K562 (cell line): Measurements from ENCODE around the gene GALNS. TPM values are rescaled to one million over a fixed set of nuclear protein-coding genes. Genes with fewer than 3 reads are reported as not detected.

Experiments
- ATAC-seq: fragments of 200-7000 bp; cut with Tn5 transposase; 3 replicates; pipeline ENCODE4 v1.9.1; 2020; ENCODE audit warnings: moderate library complexity
- BruUV-seq: library from RNA; stranded (reverse); fragments of 400-500 nt; replicated peaks from 2 replicates; lab custom pipeline; 2021; lab: Mats Ljungman, UMichigan
- CTCF ChIA-PET: fragments of 300-600 bp; formaldehyde crosslinking; extraction: SDS; loops from one replicate; lab custom pipeline; 2021; ENCODE audit warnings: low intra/inter-chr PET ratio; lab: Yijun Ruan, JAX
- POLR2A ChIA-PET: fragments of 300-600, 350-650 bp; sonication (Branson Sonifier 250); formaldehyde crosslinking; extraction: SDS; loops from one replicate; lab custom pipeline; 2021; ENCODE audit warnings: antibody characterized with exemption, inconsistent platforms; lab: Yijun Ruan, JAX
- DNase-seq, 4 experiments: peaks; one replicate each; pipeline versions ENCODE4 v3.0.0 to v3.0.0-alpha.2; 2011 to 2018; ENCODE audit warnings: low spot score in 3 of 4, mixed read lengths in 3 of 4; ENCODE audit errors: extremely low read depth in 1 of 4
- FAIRE-seq: peaks from 2 replicates; lab custom pipeline; 2011; peaks lifted over from hg19 to GRCh38; lab: Jason Lieb, UNC
- H2AFZ ChIP-seq: 2 replicates; pipeline ENCODE4 v1.6.0; 2011; ENCODE audit warnings: low read depth, low read length, control low read depth, inconsistent platforms
- H3K27ac ChIP-seq: fragments of 200-600 bp; 3 replicates; pipeline ENCODE4 v1.8.0; 2011; ENCODE audit warnings: low read depth, mild to moderate bottlenecking, control low read depth, inconsistent platforms, low read length, moderate library complexity, mixed read lengths; ENCODE audit errors: extremely low read depth
- H3K27me3 ChIP-seq, 2 experiments: fragments of 300-600 bp in 1 of 2; 2 replicates in 1 of 2; 3 replicates in 1 of 2; pipeline versions ENCODE4 v1.6.0 to v1.8.0; 2011; ENCODE audit warnings: inconsistent platforms in 2 of 2, low read length in 2 of 2, mild to moderate bottlenecking in 1 of 2, mixed read lengths in 1 of 2, moderate library complexity in 1 of 2; ENCODE audit not compliant: control insufficient read depth in 2 of 2, insufficient read depth in 2 of 2
- H3K36me3 ChIP-seq: fragments of 300-600 bp; 3 replicates; pipeline ENCODE4 v1.8.0; 2011; ENCODE audit warnings: mild to moderate bottlenecking, low read length, inconsistent platforms; ENCODE audit not compliant: control insufficient read depth, insufficient read depth
- H3K4me1 ChIP-seq, 2 experiments: fragments of 200-600 bp in 1 of 2; replicated peaks in 1 of 2; 2 replicates in 1 of 2; 3 replicates in 1 of 2; pipeline versions ENCODE4 v1.5.1 to v1.8.0; 2011; ENCODE audit warnings: inconsistent platforms in 2 of 2, low read length in 2 of 2, mild to moderate bottlenecking in 1 of 2, mixed read lengths in 1 of 2, moderate library complexity in 1 of 2; ENCODE audit not compliant: control insufficient read depth in 2 of 2, insufficient read depth in 2 of 2
- H3K4me2 ChIP-seq: 2 replicates; pipeline ENCODE4 v1.6.1; 2011; ENCODE audit warnings: low read length, control low read depth, inconsistent platforms, mixed read lengths; ENCODE audit not compliant: insufficient read depth
- H3K4me3 ChIP-seq: fragments of 200-600 bp; sonication (generic), shearing (Covaris generic); 2 replicates; pipeline ENCODE4 v1.5.1; 2016; ENCODE audit warnings: control low read depth, inconsistent platforms
- H3K79me2 ChIP-seq: fragments of 200-600 bp; 3 replicates; pipeline ENCODE4 v1.8.0; 2011; ENCODE audit warnings: low read length, inconsistent platforms; ENCODE audit not compliant: control insufficient read depth, insufficient read depth
- H3K9ac ChIP-seq, 2 experiments: 2 replicates each; pipeline versions ENCODE4 v1.6.0 to v1.6.1; 2011; ENCODE audit warnings: low read depth in 2 of 2, low read length in 2 of 2, control low read depth in 1 of 2, inconsistent platforms in 1 of 2, mild to moderate bottlenecking in 1 of 2, mixed read lengths in 1 of 2; ENCODE audit not compliant: insufficient read depth in 1 of 2
- H3K9me1 ChIP-seq: one replicate; pipeline ENCODE4 v1.6.0; 2011; ENCODE audit warnings: inconsistent platforms, mild to moderate bottlenecking, low read length, moderate library complexity; ENCODE audit not compliant: control insufficient read depth, insufficient read depth
- H3K9me3 ChIP-seq: replicated peaks from 2 replicates; pipeline ENCODE4 v1.5.1; 2011; ENCODE audit warnings: low read depth, low read length, inconsistent platforms; ENCODE audit not compliant: control insufficient read depth, insufficient read depth
- H4K20me1 ChIP-seq: replicated peaks from 2 replicates; pipeline ENCODE4 v1.6.1; 2011; ENCODE audit warnings: low read length, inconsistent platforms, mixed read lengths; ENCODE audit not compliant: control insufficient read depth, insufficient read depth
- ARID4B ChIP-seq: sonication (generic); formaldehyde crosslinking; IDR thresholded peaks from 2 replicates; pipeline ENCODE4 v1.8.0; 2022; ENCODE audit warnings: mild to moderate bottlenecking, missing genetic modification reagents
- CBX5 ChIP-seq: IDR thresholded peaks from 2 replicates; pipeline ENCODE4 v1.6.1; 2014; ENCODE audit warnings: low read depth, borderline replicate concordance
- DLX4 ChIP-seq: fragments of 250-450 bp; sonication (Bioruptor Pico); IDR thresholded peaks from 2 replicates; pipeline ENCODE4 v1.6.1; 2021; ENCODE audit warnings: mild to moderate bottlenecking
- ETS1 ChIP-seq: conservative IDR thresholded peaks from 2 replicates; pipeline ENCODE4 v1.6.1; 2011; ENCODE audit warnings: low read depth, mild to moderate bottlenecking, low read length; ENCODE audit not compliant: control insufficient read depth
- HNRNPL ChIP-seq: fragments of 200-400 bp; formaldehyde crosslinking; IDR thresholded peaks from 2 replicates; pipeline ENCODE4 v1.6.1; 2017; ENCODE audit warnings: low read depth, mild to moderate bottlenecking, low read length
- NFIX ChIP-seq: fragments of 250-450 bp; sonication (Bioruptor Pico); IDR thresholded peaks from 2 replicates; pipeline ENCODE4 v1.4.0; 2020; ENCODE audit warnings: low read depth, mild to moderate bottlenecking, moderate library complexity
- ZBTB11 ChIP-seq, 3 experiments: fragments of 200-800 bp in 1 of 3; fragments of 250-450 bp in 1 of 3; fragments of 450-650 bp in 1 of 3; sonication (Bioruptor Pico) in 1 of 3; sonication (Bioruptor generic) in 1 of 3; formaldehyde crosslinking in 1 of 3; IDR thresholded peaks; 2 replicates each; pipeline versions ENCODE4 v1.6.1 to v1.8.0; 2016 to 2022; ENCODE audit warnings: mild to moderate bottlenecking in 2 of 3, missing genetic modification characterization in 2 of 3, missing compliant biosample characterization in 1 of 3, moderate library complexity in 1 of 3
- ZBTB8A ChIP-seq: fragments of 450-650 bp; IDR thresholded peaks from 2 replicates; pipeline ENCODE4 v1.6.1; 2018; ENCODE audit warnings: mild to moderate bottlenecking, moderate library complexity; ENCODE audit not compliant: partially characterized antibody
- WGBS: fragments of 100-300 bp; shearing (Covaris generic); methylation state at CpG from one replicate; pipeline ENCODE4 v1.1.6; 2016; ENCODE audit warnings: low coverage, mixed read lengths; ENCODE audit not compliant: insufficient coverage; ENCODE audit errors: missing lambda C conversion rate; 5-methylcytosine and 5-hydroxymethylcytosine counted together
- in situ Hi-C: fragments of 300-500 bp; cut with MboI; formaldehyde crosslinking; loops from 4 replicates; pipeline ENCODE4 v1.15.0; 2018; ENCODE audit warnings: inconsistent platforms, mixed read lengths
- intact Hi-C: fragments of 100-400 bp; cut with micrococcal nuclease; formaldehyde crosslinking; loops from 2 replicates; pipeline ENCODE4 v1.14.2; 2022
- polyA plus RNA-seq, 8 experiments: library from polyadenylated mRNA; depleted of rRNA in 4 of 8; stranded (reverse) in 5 of 8; unstranded in 3 of 8; fragments of >200 nt; fragmentation: Nextera tagmentation in 2 of 8; fragmentation: Illumina TruSeq in 1 of 8; extraction: Ambion mirVana in 2 of 8; extraction: Trizol in 1 of 8; gene quantifications; 2 replicates each; pipeline versions ENCODE4 v1.2.1 to v1.2.3, GENCODE V29; 2011 to 2014; ENCODE audit warnings: inconsistent platforms in 1 of 8, missing spikeins in 1 of 8
- total RNA-seq, 7 experiments: library from RNA; depleted of rRNA in 6 of 7; stranded (reverse); fragments of >200 nt in 6 of 7; fragmentation: Illumina TruSeq in 2 of 7; extraction: Trizol in 2 of 7; gene quantifications; 2 replicates each; pipeline versions ENCODE4 v1.2.1 to v1.2.3, GENCODE V29; 2011 to 2021; ENCODE audit warnings: low replicate concordance in 1 of 7

GALNS gene
- total and polyA plus RNA-seq, 9 of the 15 experiments (the other 6 are each of a cell fraction or from before 2014, with no cell fraction given), result 0.38 to 13.2 (median 4.3) TPM

- TF ChIP-seq ETS1 (no peak), CBX5 (0 out of 2 replicates have a peak, but pooled peaks have one; percentile 64), ZBTB8A (no peak), ZBTB11 (CRISPR knock-in tag; IDR thresholded peaks at IDR 0.05) (no peak)
Measured at GRCh38 chr16:88839026-88839529, 17.7 kb downstream of the GALNS start (continued).

- H3K27me3 ChIP-seq, result no peaks in the 10 kb centered on the region
- no peak overlapping the region for H3K4me3 ChIP-seq
- no peak overlapping the region for H2AFZ ChIP-seq
- H3K9me1 ChIP-seq, result no peaks in the 10 kb centered on the region
- intact Hi-C loops (no loop called here), in situ Hi-C loops (no loop called here)
- no peaks in the 10 kb centered on the region for H3K79me2 ChIP-seq
- H3K9me3 ChIP-seq, result no peaks in the 10 kb centered on the region
- no peaks in the 10 kb centered on the region; the same call in 2 of the 3 replicates for H3K36me3 ChIP-seq
- no peak overlapping the region for H3K27ac ChIP-seq
- peaks cover 0 to 52% of the 10 kb centered on the region in 2 experiments; a peak in 2 of 5 replicates for H3K4me1 ChIP-seq
- WGBS, result 86% methylated on average over 19 of the region's 19 CpGs
- ATAC-seq (no peak), DNase-seq (no peak), FAIRE-seq (no peak)
- BruUV-seq, result no TSS peak
- no peak overlapping the region for H3K9ac ChIP-seq
- ChIA-PET CTCF (no interaction called here), POLR2A (no interaction called here)
- no peak overlapping the region for H3K4me2 ChIP-seq
- no peaks in the 10 kb centered on the region for H4K20me1 ChIP-seq
- TF ChIP-seq ARID4B (CRISPR knock-in tag) (no peak), NFIX (CRISPR knock-in tag) (no peak), HNRNPL (no peak), DLX4 (CRISPR knock-in tag) (no peak)
Measured at GRCh38 chr16:88838566-88838965, 18.2 kb downstream of the GALNS start.
